SIG-M5 treated with dmso at 0.1 percent for 504 hours (cell line): Measurements from ENCODE around the gene ISLR2.
"Not testable (repeated sequence)": the region's sequence is repeated elsewhere in the genome, so short reads cannot be mapped to it uniquely, and the experiment has no call there.

Source experiments
- DNase-seq: peaks from one replicate; lab custom pipeline; 2025; ENCODE audit not compliant: unreplicated experiment; lab: John Stamatoyannopoulos, UW

The ISLR2 gene

GRCh38 chr15:74130155-74130848 is at the start of gene ISLR2:
TSS of gene ISLR2 (plus strand) at chr15:74130586. CDS start at chr15:74132755, 2,169 bp downstream.
- DNase-seq = no peak

GRCh38 chr15:74082450-74082849 is 47.9 kb upstream of the ISLR2 start, which contains the start of gene GOLGA6A:
TSS of gene GOLGA6A (minus strand) at chr15:74082550. CDS start at chr15:74082509, 41 bp downstream.
- not testable (repeated sequence) for DNase-seq

- DNase-seq = not testable (repeated sequence)
Measured at GRCh38 chr15:74094567-74094966, 35.8 kb upstream of the ISLR2 start.

GRCh38 chr15:74095610-74096009 is 34.8 kb upstream of the ISLR2 start:
- DNase-seq = not testable (repeated sequence)

GRCh38 chr15:74096753-74097474 is 33.5 kb upstream of the ISLR2 start:
- DNase-seq = not testable (repeated sequence)

GRCh38 chr15:74099963-74100733 is 30.2 kb upstream of the ISLR2 start:
- DNase-seq = not testable (repeated sequence)

GRCh38 chr15:74108111-74108510 is 22.3 kb upstream of the ISLR2 start:
- DNase-seq = no peak

GRCh38 chr15:74108611-74109010 is 21.8 kb upstream of the ISLR2 start:
- not testable (repeated sequence) for DNase-seq

GRCh38 chr15:74109713-74110112 is 20.7 kb upstream of the ISLR2 start:
- no peak for DNase-seq

GRCh38 chr15:74120426-74120825 is 10.0 kb upstream of the ISLR2 start:
- no peak for DNase-seq

GRCh38 chr15:74121039-74121438 is 9.3 kb upstream of the ISLR2 start:
- no peak for DNase-seq

GRCh38 chr15:74121858-74122257 is 8.5 kb upstream of the ISLR2 start:
- no peak for DNase-seq

- DNase-seq = no peak
Measured at GRCh38 chr15:74122403-74123130, 7.8 kb upstream of the ISLR2 start.

- no peak for DNase-seq
Measured at GRCh38 chr15:74123131-74123429, 7.3 kb upstream of the ISLR2 start.

GRCh38 chr15:74123658-74124057 is 6.7 kb upstream of the ISLR2 start:
- no peak for DNase-seq

GRCh38 chr15:74124196-74124595 is 6.2 kb upstream of the ISLR2 start:
- no peak for DNase-seq

GRCh38 chr15:74124759-74125158 is 5.6 kb upstream of the ISLR2 start:
- DNase-seq = no peak

GRCh38 chr15:74127255-74127953 is 3.0 kb upstream of the ISLR2 start:
- peak; percentile 71 for DNase-seq

- DNase-seq = no peak
Measured at GRCh38 chr15:74127954-74128784, 2.2 kb upstream of the ISLR2 start.
